DOHH2 (cell line): ENCODE results near the gene CACNA2D2.

Experiments used
- CTCF ChIP-seq: fragments of 200-600 bp; sonication (generic); IDR thresholded peaks from one replicate; pipeline ENCODE4 v1.5.1; 2014; ENCODE audit warnings: antibody characterized with exemption, mild to moderate bottlenecking, low read depth, low read length; ENCODE audit not compliant: poor library complexity, severe bottlenecking
- EZH2phosphoT487 ChIP-seq: fragments of 200-600 bp; sonication (generic); IDR thresholded peaks from 2 replicates; pipeline ENCODE4 v1.6.1; 2017; ENCODE audit warnings: borderline replicate concordance, mild to moderate bottlenecking, antibody characterized with exemption, low read length, moderate library complexity, mixed read lengths

DNA sequence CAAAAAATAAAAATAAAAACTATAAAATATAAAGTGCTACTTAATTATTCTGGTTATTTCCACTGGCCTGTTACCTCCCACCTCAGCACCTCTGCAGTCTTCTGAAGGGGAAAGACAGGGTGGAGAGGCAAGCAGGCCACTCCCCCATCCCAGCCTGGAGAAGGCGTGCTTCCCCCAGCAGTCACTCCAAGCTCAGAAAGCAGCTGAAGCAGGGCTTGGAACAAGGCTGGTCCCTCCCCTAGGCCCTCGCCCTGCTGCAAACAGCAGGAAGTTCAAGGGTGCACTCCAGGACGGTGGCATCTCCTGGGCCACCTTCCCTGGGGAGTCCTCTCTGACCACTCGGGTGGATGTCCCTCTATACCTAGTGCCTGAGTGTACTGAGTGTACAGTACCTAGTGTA lies 21.4 kb downstream of the CACNA2D2 start:
- TF ChIP-seq CTCF (no peak), EZH2phosphoT487 (no peak)
